Parathyroid adenoma (tissue), 2 donors: ENCODE measurements around the gene RNU2-63P.
"Not testable (repeated sequence)": the region's sequence is repeated elsewhere in the genome, so short reads cannot be mapped to it uniquely, and the experiment has no call there.

Experiments used
- H2AFZ ChIP-seq: fragments of 300-600 bp; sonication (generic); one replicate; pipeline ENCODE4 v1.7.0; 2017; ENCODE audit warnings: antibody characterized with exemption, mild to moderate bottlenecking
- H3K27ac ChIP-seq: fragments of 300-600 bp; sonication (generic); one replicate; pipeline ENCODE4 v1.7.0; 2017
- H3K27me3 ChIP-seq: fragments of 300-600 bp; sonication (generic); one replicate; pipeline ENCODE4 v1.7.0; 2017; ENCODE audit warnings: low read length; ENCODE audit not compliant: control insufficient read depth, insufficient read depth
- H3K36me3 ChIP-seq: fragments of 300-600 bp; sonication (generic); one replicate; pipeline ENCODE4 v1.7.0; 2017; ENCODE audit warnings: low read length; ENCODE audit not compliant: control insufficient read depth, insufficient read depth
- H3K4me1 ChIP-seq: fragments of 300-600 bp; sonication (generic); one replicate; pipeline ENCODE4 v1.7.0; 2017; ENCODE audit warnings: control low read depth
- H3K4me2 ChIP-seq: fragments of 300-600 bp; sonication (generic); one replicate; pipeline ENCODE4 v1.7.0; 2017; ENCODE audit warnings: low read length
- H3K4me3 ChIP-seq: fragments of 300-600 bp; sonication (generic); one replicate; pipeline ENCODE4 v1.7.0; 2017; ENCODE audit warnings: low read depth, low read length
- H3K79me2 ChIP-seq: fragments of 300-600 bp; sonication (generic); one replicate; pipeline ENCODE4 v1.7.0; 2017; ENCODE audit warnings: control low read depth
- H3K9ac ChIP-seq: fragments of 300-600 bp; sonication (generic); one replicate; pipeline ENCODE4 v1.7.0; 2017; ENCODE audit warnings: mild to moderate bottlenecking
- H3K9me3 ChIP-seq: fragments of 300-600 bp; sonication (generic); one replicate; pipeline ENCODE4 v1.7.0; 2017; ENCODE audit warnings: low read length; ENCODE audit not compliant: control insufficient read depth
- CTCF ChIP-seq: fragments of 300-600 bp; sonication (generic); IDR thresholded peaks from one replicate; pipeline ENCODE4 v1.7.0; 2017; ENCODE audit warnings: antibody characterized with exemption, mild to moderate bottlenecking
- donor health status: primary hyperparathyroidism.

The RNU2-63P gene

GRCh38 chr2:88022669-88022921 lies 6.2 kb upstream of the RNU2-63P start:
- Histone ChIP-seq H3K9ac (no peak overlapping the region), H3K4me2 (no peak overlapping the region), H3K27ac (no peak overlapping the region), H3K79me2 (no peaks in the 10 kb centered on the region), H3K9me3 (no peaks in the 10 kb centered on the region), H3K4me3 (no peak overlapping the region), H2AFZ (no peak overlapping the region), H3K4me1 (no peaks in the 10 kb centered on the region), H3K36me3 (no peaks in the 10 kb centered on the region), H3K27me3 (no peaks in the 10 kb centered on the region)
- TF ChIP-seq CTCF = no peak

- TF ChIP-seq CTCF = no peak
- Histone ChIP-seq H3K27me3 (no peaks in the 10 kb centered on the region), H3K79me2 (no peaks in the 10 kb centered on the region), H3K36me3 (no peaks in the 10 kb centered on the region), H3K9me3 (no peaks in the 10 kb centered on the region), H3K9ac (no peak overlapping the region), H3K4me3 (no peak overlapping the region), H3K4me1 (no peaks in the 10 kb centered on the region), H3K4me2 (no peak overlapping the region), H3K27ac (no peak overlapping the region), H2AFZ (no peak overlapping the region)
Measured at GRCh38 chr2:88019985-88020384, 3.6 kb upstream of the RNU2-63P start.

GRCh38 chr2:88018909-88019308 lies 2.6 kb upstream of the RNU2-63P start:
- no peaks in the 10 kb centered on the region for H3K79me2 ChIP-seq
- H3K36me3 ChIP-seq = no peaks in the 10 kb centered on the region
- H2AFZ ChIP-seq = no peak overlapping the region
- no peaks in the 10 kb centered on the region for H3K27me3 ChIP-seq
- no peaks in the 10 kb centered on the region for H3K4me1 ChIP-seq
- no peak overlapping the region for H3K4me2 ChIP-seq
- H3K9me3 ChIP-seq = no peaks in the 10 kb centered on the region
- TF ChIP-seq CTCF = no peak
- H3K27ac ChIP-seq = no peak overlapping the region
- no peak overlapping the region for H3K4me3 ChIP-seq
- H3K9ac ChIP-seq = no peak overlapping the region

- not testable (repeated sequence) for H3K27ac ChIP-seq, H3K9me3 ChIP-seq, H3K9ac ChIP-seq, H3K36me3 ChIP-seq, H2AFZ ChIP-seq, H3K4me3 ChIP-seq, H3K4me2 ChIP-seq, H3K79me2 ChIP-seq, H3K27me3 ChIP-seq, H3K4me1 ChIP-seq
Measured at GRCh38 chr2:88018077-88018805, 1.9 kb upstream of the RNU2-63P start.

GRCh38 chr2:88017780-88018038 lies 1.4 kb upstream of the RNU2-63P start:
- not testable (repeated sequence) for H3K4me2 ChIP-seq, H3K36me3 ChIP-seq, H3K79me2 ChIP-seq, H2AFZ ChIP-seq, H3K27ac ChIP-seq, H3K4me3 ChIP-seq, H3K9me3 ChIP-seq, H3K27me3 ChIP-seq, H3K4me1 ChIP-seq, H3K9ac ChIP-seq
